HG02852 (cell line): ENCODE data around the gene SEMA5B.

ENCODE experiments used
- ATAC-seq: cut with Tn5 transposase; IDR thresholded peaks from one replicate; pipeline ENCODE4 v1.9.1; 2021; ENCODE audit warnings: mild to moderate bottlenecking, moderate library complexity; ENCODE audit not compliant: unreplicated experiment

SEMA5B gene

GRCh38 chr3:123027292-123028232 is at the start of gene SEMA5B:
Gene SEMA5B (minus strand): TSS chr3:123027763. CDS start chr3:122961263, 66,500 bp downstream.
- ATAC-seq = no peak

- no peak for ATAC-seq
Observed at GRCh38 chr3:123076496-123077418, 49.2 kb upstream of the SEMA5B start.

GRCh38 chr3:123076112-123076495 is 48.5 kb upstream of the SEMA5B start:
- no peak for ATAC-seq

GRCh38 chr3:123075359-123075758 is 47.8 kb upstream of the SEMA5B start:
- ATAC-seq = no peak

GRCh38 chr3:123072564-123072963 is 45.0 kb upstream of the SEMA5B start:
- no peak for ATAC-seq

- no peak for ATAC-seq
Observed at GRCh38 chr3:123072152-123072551, 44.6 kb upstream of the SEMA5B start.

GRCh38 chr3:123071581-123071980 is 44.0 kb upstream of the SEMA5B start:
- ATAC-seq = no peak

- ATAC-seq = no peak
Observed at GRCh38 chr3:123071146-123071545, 43.6 kb upstream of the SEMA5B start.

GRCh38 chr3:123070510-123070909 is 42.9 kb upstream of the SEMA5B start:
- no peak for ATAC-seq

- ATAC-seq = no peak
Observed at GRCh38 chr3:123068601-123069381, 41.2 kb upstream of the SEMA5B start.

GRCh38 chr3:123067689-123068600 is 40.4 kb upstream of the SEMA5B start:
- peak; percentile 33 for ATAC-seq

- ATAC-seq = peak; percentile 92
Observed at GRCh38 chr3:123066896-123067688, 39.5 kb upstream of the SEMA5B start, which contains the start of gene PDIA5. Gene PDIA5 (plus strand): TSS chr3:123067025. CDS start chr3:123067165, 140 bp downstream.

- no peak for ATAC-seq
Observed at GRCh38 chr3:123066599-123066895, 39.0 kb upstream of the SEMA5B start.

- ATAC-seq = no peak
Observed at GRCh38 chr3:123064914-123065313, 37.4 kb upstream of the SEMA5B start.

GRCh38 chr3:123064506-123064905 is 36.9 kb upstream of the SEMA5B start:
- no peak for ATAC-seq

GRCh38 chr3:123063034-123063433 is 35.5 kb upstream of the SEMA5B start:
- ATAC-seq = no peak

- no peak for ATAC-seq
Observed at GRCh38 chr3:123061856-123062255, 34.3 kb upstream of the SEMA5B start.

- ATAC-seq = no peak
Observed at GRCh38 chr3:123060054-123060453, 32.5 kb upstream of the SEMA5B start.

- ATAC-seq = no peak
Observed at GRCh38 chr3:123058505-123058904, 30.9 kb upstream of the SEMA5B start.
